H1 (cell line): ENCODE measurements around the gene ENDOV. TPM values are rescaled to one million over a fixed set of nuclear protein-coding genes. Genes with fewer than 3 reads are reported as not detected.

Experiments
- GABPA ChIP-seq: IDR thresholded peaks from 2 replicates; pipeline ENCODE4 v1.6.1; 2011; ENCODE audit warnings: mild to moderate bottlenecking, low read length, moderate library complexity, borderline replicate concordance; ENCODE audit not compliant: insufficient read depth
- TCF12 ChIP-seq: IDR thresholded peaks from 2 replicates; pipeline ENCODE4 v1.6.1; 2011; ENCODE audit warnings: low read depth, mild to moderate bottlenecking, low read length
- polyA plus RNA-seq, 7 experiments: library from polyadenylated mRNA; depleted of rRNA in 3 of 7; stranded (reverse) in 5 of 7; unstranded in 2 of 7; fragments of >200 nt in 5 of 7; fragments of 200-250 nt in 2 of 7; gene quantifications; 1 replicate in 5 of 7; 2 replicates in 1 of 7; 4 replicates in 1 of 7; pipeline versions ENCODE4 v1.2.1 to v1.2.3, GENCODE V29; 2011 to 2013; ENCODE audit warnings: missing spikeins in 2 of 7, mixed read lengths in 2 of 7
- total RNA-seq: library from RNA; stranded (reverse); fragmentation: NEBNext Ultra II Directional; extraction: Animal tissue kit (Norgen Biotek cat#: 25700); gene quantifications from 2 replicates; pipeline ENCODE4 v1.2.1, GENCODE V29; 2021

Gene ENDOV
- total and polyA plus RNA-seq, 2 of the 8 experiments (the other 6 are each of a cell fraction or from before 2014, with no cell fraction given) = 10.6 to 13.3 TPM

DNA sequence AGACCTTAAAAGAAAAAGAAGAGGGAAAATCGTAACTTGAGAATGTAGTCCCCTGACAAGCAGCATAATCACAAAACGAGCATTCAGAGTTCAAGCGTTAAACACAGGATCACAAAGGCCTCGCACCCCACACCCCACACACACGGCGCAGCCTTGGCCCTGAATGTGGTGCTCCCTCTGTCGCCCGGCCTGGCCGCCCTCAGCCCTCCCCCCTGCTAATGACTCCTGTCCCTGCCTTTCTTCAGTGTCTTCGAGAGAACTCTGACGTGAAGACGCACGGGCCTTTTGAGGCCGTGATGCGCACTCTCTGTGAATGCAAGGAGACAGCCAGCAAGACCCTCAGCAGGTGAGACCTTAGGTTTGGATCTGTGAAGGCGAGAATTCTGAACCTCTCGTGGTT, 47.5 kb upstream of the ENDOV start (continued):
- TF ChIP-seq TCF12 (no peak), GABPA (no peak)
